Chondrocyte (in vitro differentiated cells): Measurements from ENCODE around the gene COBL. TPM values are rescaled to one million over a fixed set of nuclear protein-coding genes. Genes with fewer than 3 reads are reported as not detected.

Experiments used
- DNase-seq: peaks from one replicate; pipeline ENCODE4 v3.0.0; 2021; ENCODE audit warnings: mixed read lengths, low spot score
- H3K27ac Mint-ChIP-seq: one replicate; pipeline ENCODE4 v1.8.0; 2021; ENCODE audit warnings: mild to moderate bottlenecking, moderate library complexity, mixed read lengths; ENCODE audit not compliant: unreplicated experiment
- H3K27me3 Mint-ChIP-seq: 2 replicates; pipeline ENCODE4 v1.8.0; 2021; ENCODE audit warnings: low read depth, mixed read lengths
- H3K36me3 Mint-ChIP-seq: 2 replicates; pipeline ENCODE4 v1.8.0; 2021; ENCODE audit warnings: low read depth, mixed read lengths
- H3K4me1 Mint-ChIP-seq: 2 replicates; pipeline ENCODE4 v1.8.0; 2021; ENCODE audit warnings: low read depth, mild to moderate bottlenecking, mixed read lengths
- H3K4me3 Mint-ChIP-seq: one replicate; pipeline ENCODE4 v1.8.0; 2021; ENCODE audit warnings: mild to moderate bottlenecking, moderate library complexity, mixed read lengths; ENCODE audit not compliant: unreplicated experiment
- H3K9me3 Mint-ChIP-seq: 2 replicates; pipeline ENCODE4 v1.8.0; 2021; ENCODE audit warnings: low read depth, mixed read lengths
- total RNA-seq: library from RNA; stranded (reverse); gene quantifications from 3 replicates; pipeline ENCODE4 v1.2.1, GENCODE V29; 2021
- TF ChIP-seq, protein P1 (sequence below): fragments of 200-600 bp; sonication (generic); IDR thresholded peaks from 2 replicates; pipeline ENCODE4 v1.5.0; 2021; ENCODE audit warnings: antibody characterized with exemption, mild to moderate bottlenecking, moderate library complexity

COBL gene
- total RNA-seq, 1 donor from 2014 or later, result 0.17 TPM

DNA sequence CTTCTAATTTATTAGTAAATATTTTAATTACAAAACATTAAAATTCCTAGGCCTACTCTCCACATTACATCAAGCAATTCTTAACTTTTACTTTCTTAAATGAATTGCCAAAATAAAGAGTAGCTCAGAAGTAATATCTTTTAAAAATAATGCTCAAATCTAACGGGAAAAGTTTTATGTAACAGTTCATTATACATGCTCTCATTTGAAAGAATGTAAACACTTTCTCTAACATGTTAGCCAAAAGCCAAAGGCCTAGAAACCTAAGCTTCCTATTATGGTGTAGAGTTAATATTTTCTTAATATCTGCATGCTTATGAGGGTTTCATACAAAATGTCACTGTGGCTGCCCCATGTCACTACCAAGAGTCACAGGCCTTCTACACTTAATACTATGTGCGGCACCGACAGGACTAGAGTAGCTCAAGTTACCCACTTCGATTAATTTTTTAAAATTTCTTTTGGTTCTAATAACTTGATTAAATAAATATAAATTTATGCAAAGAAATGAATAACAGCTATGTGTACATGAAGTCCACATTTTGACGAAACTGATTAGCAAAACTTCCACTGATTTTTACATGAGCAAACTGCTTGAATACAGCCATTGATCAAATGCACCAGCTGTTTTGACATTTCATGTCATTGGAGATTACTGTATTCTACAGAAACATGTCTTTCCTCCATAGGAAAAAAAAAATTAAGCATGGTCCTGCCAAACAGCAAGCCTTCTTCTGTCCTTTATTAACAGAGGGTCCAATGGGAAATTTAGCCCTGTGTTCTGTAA lies 3.5 kb downstream of the COBL start:
- Mint-ChIP-seq H3K27ac (no peak overlapping the region), H3K36me3 (no peaks in the 10 kb centered on the region), H3K4me1 (peaks cover 11% of the 10 kb centered on the region), H3K9me3 (no peaks in the 10 kb centered on the region), H3K27me3 (peaks cover 65% of the 10 kb centered on the region), H3K4me3 (no peak overlapping the region)
- TF ChIP-seq, protein P1, sequence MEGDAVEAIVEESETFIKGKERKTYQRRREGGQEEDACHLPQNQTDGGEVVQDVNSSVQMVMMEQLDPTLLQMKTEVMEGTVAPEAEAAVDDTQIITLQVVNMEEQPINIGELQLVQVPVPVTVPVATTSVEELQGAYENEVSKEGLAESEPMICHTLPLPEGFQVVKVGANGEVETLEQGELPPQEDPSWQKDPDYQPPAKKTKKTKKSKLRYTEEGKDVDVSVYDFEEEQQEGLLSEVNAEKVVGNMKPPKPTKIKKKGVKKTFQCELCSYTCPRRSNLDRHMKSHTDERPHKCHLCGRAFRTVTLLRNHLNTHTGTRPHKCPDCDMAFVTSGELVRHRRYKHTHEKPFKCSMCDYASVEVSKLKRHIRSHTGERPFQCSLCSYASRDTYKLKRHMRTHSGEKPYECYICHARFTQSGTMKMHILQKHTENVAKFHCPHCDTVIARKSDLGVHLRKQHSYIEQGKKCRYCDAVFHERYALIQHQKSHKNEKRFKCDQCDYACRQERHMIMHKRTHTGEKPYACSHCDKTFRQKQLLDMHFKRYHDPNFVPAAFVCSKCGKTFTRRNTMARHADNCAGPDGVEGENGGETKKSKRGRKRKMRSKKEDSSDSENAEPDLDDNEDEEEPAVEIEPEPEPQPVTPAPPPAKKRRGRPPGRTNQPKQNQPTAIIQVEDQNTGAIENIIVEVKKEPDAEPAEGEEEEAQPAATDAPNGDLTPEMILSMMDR, result no peak
- DNase-seq, result no peak

DNA sequence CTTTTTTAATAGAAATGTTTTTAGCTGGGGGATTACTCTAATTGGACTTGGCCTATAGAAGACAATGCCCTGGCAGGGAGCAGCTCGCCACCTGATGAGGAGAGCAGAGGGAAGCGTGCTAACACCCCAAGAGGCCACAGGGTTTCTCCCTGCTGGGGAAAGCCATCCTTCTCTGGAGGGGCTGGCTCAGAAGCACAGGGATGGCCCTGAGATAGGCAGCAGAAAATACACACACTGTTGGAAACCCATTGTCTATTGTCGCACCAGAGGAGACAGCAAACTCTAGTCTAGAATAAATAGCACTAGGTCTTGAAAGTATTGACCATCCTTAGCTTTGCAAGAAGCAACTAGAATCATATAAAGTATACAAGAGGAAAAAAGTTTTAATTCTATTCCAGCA lies 5.4 kb downstream of the COBL start:
- TF ChIP-seq, protein P1, result no peak
- no peak overlapping the region for H3K4me3 Mint-ChIP-seq
- H3K36me3 Mint-ChIP-seq, result no peaks in the 10 kb centered on the region
- no peaks in the 10 kb centered on the region for H3K9me3 Mint-ChIP-seq
- peaks cover 61% of the 10 kb centered on the region for H3K27me3 Mint-ChIP-seq
- H3K4me1 Mint-ChIP-seq, result peaks cover 7% of the 10 kb centered on the region
- no peak for DNase-seq
- no peak overlapping the region for H3K27ac Mint-ChIP-seq

DNA sequence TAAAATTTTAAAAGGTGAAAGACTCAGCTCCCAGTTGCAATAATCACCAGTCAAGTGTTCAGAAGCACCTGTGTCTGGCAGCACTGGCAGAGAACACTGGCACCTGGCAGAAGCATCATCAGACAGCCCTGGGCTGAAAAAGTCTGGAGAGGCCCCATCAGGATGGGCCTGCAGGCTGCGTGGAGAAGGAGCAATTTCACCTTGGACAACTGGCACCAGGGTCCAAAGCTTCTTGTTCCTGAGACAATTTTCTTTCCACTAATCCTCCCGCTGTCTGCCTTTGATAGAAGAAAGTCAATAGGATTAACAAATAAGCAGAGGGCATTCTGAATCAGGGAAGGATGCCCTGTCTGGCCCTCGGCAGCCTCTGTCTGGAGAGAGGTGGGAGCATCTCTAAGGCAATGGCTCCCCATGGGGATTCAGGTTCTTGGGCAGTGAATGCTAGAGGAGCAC lies 6.5 kb downstream of the COBL start:
- Mint-ChIP-seq H3K36me3 (no peaks in the 10 kb centered on the region), H3K27me3 (peaks cover 54% of the 10 kb centered on the region), H3K4me1 (no peaks in the 10 kb centered on the region), H3K27ac (no peak overlapping the region), H3K9me3 (no peaks in the 10 kb centered on the region), H3K4me3 (no peak overlapping the region)
- DNase-seq, result no peak
- TF ChIP-seq, protein P1, result no peak

DNA sequence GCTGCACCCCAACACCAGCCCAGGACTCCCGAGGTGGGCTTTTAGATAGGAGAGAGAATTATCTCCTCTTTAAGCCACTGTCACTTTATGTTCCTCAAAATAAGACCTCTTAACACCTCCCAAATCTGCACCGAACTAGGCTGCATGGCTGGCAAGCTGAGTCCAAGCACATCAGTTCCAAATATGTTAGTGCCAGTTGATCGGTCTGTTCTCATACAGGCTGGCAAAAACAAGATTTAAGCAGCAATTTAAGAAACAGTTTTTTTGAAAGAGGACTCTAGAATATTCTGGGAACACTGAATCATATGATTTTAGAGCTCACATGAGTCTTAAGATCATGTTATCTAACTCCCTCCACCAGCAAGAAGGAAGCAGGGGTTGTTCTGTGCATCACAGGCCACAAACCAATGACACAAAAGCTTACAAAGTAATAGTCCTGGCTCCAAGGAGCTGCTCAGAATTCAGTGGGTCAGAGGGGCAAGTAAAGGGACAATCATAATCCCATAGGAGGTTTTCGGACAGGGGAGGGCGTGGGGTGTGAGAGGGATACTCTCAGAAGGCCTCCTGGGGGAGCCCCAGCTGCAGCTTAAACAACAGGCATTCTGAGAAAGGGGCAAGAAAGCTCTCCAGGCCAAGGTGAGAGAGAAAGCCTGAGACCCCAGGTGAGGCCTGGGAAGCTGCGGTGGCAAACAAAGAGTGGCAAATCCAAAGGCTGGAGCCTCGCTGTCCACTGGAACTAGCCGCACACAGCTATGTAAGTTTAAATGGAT lies 7.1 kb downstream of the COBL start:
- no peak for DNase-seq
- Mint-ChIP-seq H3K36me3 (no peaks in the 10 kb centered on the region), H3K9me3 (no peaks in the 10 kb centered on the region), H3K27ac (no peak overlapping the region), H3K4me3 (no peak overlapping the region), H3K27me3 (peaks cover 50% of the 10 kb centered on the region), H3K4me1 (no peaks in the 10 kb centered on the region)
- TF ChIP-seq, protein P1, result no peak

DNA sequence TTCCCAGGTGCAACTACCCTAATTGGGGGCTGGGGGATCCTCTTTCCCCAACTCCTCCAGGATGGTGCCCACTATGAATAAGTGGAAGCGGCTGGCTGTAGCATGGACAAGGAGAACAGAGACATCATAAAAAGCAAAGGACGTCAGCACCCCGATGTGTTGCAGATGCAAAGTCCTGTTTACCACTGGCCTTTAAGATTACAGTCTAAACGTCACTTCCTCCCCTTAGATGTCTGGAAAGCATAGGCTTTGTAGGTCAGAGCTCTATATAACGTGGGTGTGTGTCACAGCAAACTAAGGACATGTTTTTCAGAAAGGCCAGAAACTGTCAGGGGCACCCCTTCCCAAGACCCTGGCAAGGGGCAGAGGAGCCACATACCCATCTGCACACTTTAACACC lies 7.9 kb downstream of the COBL start:
- Mint-ChIP-seq H3K27ac (no peak overlapping the region), H3K4me1 (no peaks in the 10 kb centered on the region), H3K4me3 (no peak overlapping the region), H3K27me3 (peaks cover 41% of the 10 kb centered on the region), H3K36me3 (no peaks in the 10 kb centered on the region), H3K9me3 (no peaks in the 10 kb centered on the region)
- DNase-seq, result no peak
- TF ChIP-seq, protein P1, result no peak
